Suprapubic skin (tissue), 4 donors: Measurements from ENCODE around the gene NCAPG. TPM values are rescaled to one million over a fixed set of nuclear protein-coding genes. Genes with fewer than 3 reads are reported as not detected.
A peak's percentile ranks its signal among the peaks of the same experiment; 100 is the strongest.

ENCODE experiments used
- DNase-seq, 2 donors: peaks; one replicate each; pipeline ENCODE4 v3.0.0-alpha.2; 2019; ENCODE audit warnings: low spot score in 2 of 2
- H3K27ac ChIP-seq: fragments of 200-600 bp; sonication (generic); one replicate; pipeline ENCODE4 v1.5.1; 2019
- H3K27me3 ChIP-seq: fragments of 200-600 bp; sonication (generic); one replicate; pipeline ENCODE4 v1.5.1; 2019
- H3K36me3 ChIP-seq: fragments of 200-600 bp; sonication (generic); one replicate; pipeline ENCODE4 v1.5.1; 2019
- H3K4me1 ChIP-seq: fragments of 200-600 bp; sonication (generic); one replicate; pipeline ENCODE4 v1.5.1; 2019
- H3K4me3 ChIP-seq: fragments of 200-600 bp; sonication (generic); one replicate; pipeline ENCODE4 v1.5.1; 2019; ENCODE audit warnings: mild to moderate bottlenecking
- H3K9me3 ChIP-seq: fragments of 200-600 bp; sonication (generic); one replicate; pipeline ENCODE4 v1.5.1; 2019
- CTCF ChIP-seq, 2 donors: fragments of 200-600 bp in 1 of 2; fragments of 450-650 bp in 1 of 2; sonication (generic) in 1 of 2; IDR thresholded peaks; one replicate each; pipeline ENCODE4 v1.5.1; 2016 to 2019; ENCODE audit warnings: antibody characterized with exemption in 2 of 2, mild to moderate bottlenecking in 1 of 2, moderate library complexity in 1 of 2
- EP300 ChIP-seq: sonication (generic); formaldehyde crosslinking; IDR thresholded peaks from one replicate; pipeline ENCODE4 v1.6.1; 2017; ENCODE audit warnings: antibody characterized with exemption
- POLR2A ChIP-seq, 2 donors: fragments of 450-650 bp; IDR thresholded peaks; one replicate each; pipeline ENCODE4 v1.6.1; 2017; ENCODE audit warnings: antibody characterized with exemption in 2 of 2, mild to moderate bottlenecking in 2 of 2, moderate library complexity in 2 of 2
- POLR2AphosphoS5 ChIP-seq, 3 donors: sonication (generic); formaldehyde crosslinking; IDR thresholded peaks; one replicate each; pipeline ENCODE4 v1.6.1; 2017; ENCODE audit warnings: antibody characterized with exemption in 3 of 3
- WGBS: methylation state at CpG from one replicate; pipeline ENCODE4 v1.1.5; 2018; 5-methylcytosine and 5-hydroxymethylcytosine counted together
- total RNA-seq, 4 donors: library from RNA; depleted of rRNA; stranded (reverse); fragments of >200 nt; gene quantifications; one replicate each; pipeline ENCODE4 v1.1.0, GENCODE V29; 2016

Gene NCAPG
- total RNA-seq, 4 donors from 2014 or later = 1.6 to 10.7 (median 4.2) TPM

- no peak for TF ChIP-seq CTCF (IDR thresholded peaks at IDR 0.05)
- no peak for TF ChIP-seq POLR2AphosphoS5 (IDR thresholded peaks at IDR 0.05)
- no peak for TF ChIP-seq POLR2A (IDR thresholded peaks at IDR 0.05)
- no peak for TF ChIP-seq EP300
- Histone ChIP-seq H3K36me3 (no peaks in the 10 kb centered on the region), H3K27ac (no peak overlapping the region), H3K4me1 (peaks cover 47% of the 10 kb centered on the region), H3K4me3 (peak overlapping the region; percentile 91), H3K9me3 (no peaks in the 10 kb centered on the region), H3K27me3 (no peaks in the 10 kb centered on the region)
- 4% methylated on average over 26 of the region's 48 CpGs for WGBS
- DNase-seq = peak; percentile 64 to 77
Measured at GRCh38 chr4:17811078-17811603, 362 bp downstream of the NCAPG start.

GRCh38 chr4:17812125-17812524 lies 1.3 kb downstream of the NCAPG start:
- H3K27me3 ChIP-seq = no peaks in the 10 kb centered on the region
- WGBS = 19% methylated on average over 3 of the region's 3 CpGs
- no peaks in the 10 kb centered on the region for H3K36me3 ChIP-seq
- no peak for TF ChIP-seq CTCF (IDR thresholded peaks at IDR 0.05)
- no peak for TF ChIP-seq POLR2A (IDR thresholded peaks at IDR 0.05)
- TF ChIP-seq EP300 = no peak
- no peaks in the 10 kb centered on the region for H3K9me3 ChIP-seq
- no peak overlapping the region for H3K4me3 ChIP-seq
- no peak overlapping the region for H3K27ac ChIP-seq
- no peak for DNase-seq
- H3K4me1 ChIP-seq = peaks cover 37% of the 10 kb centered on the region

GRCh38 chr4:17812801-17813200 lies 2.0 kb downstream of the NCAPG start:
- no peaks in the 10 kb centered on the region for H3K9me3 ChIP-seq
- no peaks in the 10 kb centered on the region for H3K36me3 ChIP-seq
- WGBS = 56% methylated on average over 3 of the region's 3 CpGs
- H3K4me3 ChIP-seq = no peak overlapping the region
- H3K27me3 ChIP-seq = no peaks in the 10 kb centered on the region
- no peak for DNase-seq
- TF ChIP-seq POLR2AphosphoS5 (IDR thresholded peaks at IDR 0.05) (no peak), EP300 (no peak), CTCF (IDR thresholded peaks at IDR 0.05) (no peak), POLR2A (IDR thresholded peaks at IDR 0.05) (no peak)
- no peak overlapping the region for H3K27ac ChIP-seq
- peaks cover 31% of the 10 kb centered on the region for H3K4me1 ChIP-seq

- Histone ChIP-seq H3K27me3 (no peaks in the 10 kb centered on the region), H3K27ac (no peak overlapping the region), H3K36me3 (no peaks in the 10 kb centered on the region), H3K9me3 (no peaks in the 10 kb centered on the region), H3K4me1 (peaks cover 17% of the 10 kb centered on the region), H3K4me3 (no peak overlapping the region)
- 75% methylated on average over 3 of the region's 3 CpGs for WGBS
- TF ChIP-seq POLR2A (IDR thresholded peaks at IDR 0.05) (no peak), POLR2AphosphoS5 (IDR thresholded peaks at IDR 0.05) (no peak), EP300 (no peak), CTCF (IDR thresholded peaks at IDR 0.05) (no peak)
- no peak for DNase-seq
Measured at GRCh38 chr4:17814140-17814539, 3.4 kb downstream of the NCAPG start.

- 97% methylated on average over 12 of the region's 12 CpGs for WGBS
Measured at GRCh38 chr4:17816142-17816541, 5.4 kb downstream of the NCAPG start.

More at GRCh38 chr4:17816142-17816541, 5.4 kb downstream of the NCAPG start:
- no peaks in the 10 kb centered on the region for H3K9me3 ChIP-seq
- H3K4me3 ChIP-seq = no peak overlapping the region
- H3K36me3 ChIP-seq = no peaks in the 10 kb centered on the region
- H3K27ac ChIP-seq = no peak overlapping the region
- H3K27me3 ChIP-seq = no peaks in the 10 kb centered on the region
- TF ChIP-seq EP300 (no peak), CTCF (IDR thresholded peaks at IDR 0.05) (no peak), POLR2A (IDR thresholded peaks at IDR 0.05) (no peak), POLR2AphosphoS5 (IDR thresholded peaks at IDR 0.05) (no peak)
- no peak for DNase-seq
- peaks cover 7% of the 10 kb centered on the region for H3K4me1 ChIP-seq
